Spleen (tissue), 11 donors: ENCODE results near the gene ALG6. TPM values are rescaled to one million over a fixed set of nuclear protein-coding genes. Genes with fewer than 3 reads are reported as not detected.

Source experiments
- DNase-seq: peaks from one replicate; pipeline ENCODE4 v3.0.0-alpha.2; 2020
- H3K27ac ChIP-seq, 8 donors: fragments of 200-600 bp; sonication (generic) in 7 of 8; 1 replicate in 4 of 8; 2 replicates in 4 of 8; pipeline versions ENCODE4 v1.5.0 to v1.8.0; 2016 to 2021; ENCODE audit warnings: inconsistent platforms in 4 of 8, mild to moderate bottlenecking in 4 of 8, moderate library complexity in 1 of 8
- H3K27me3 ChIP-seq, 7 donors: fragments of 200-600 bp; sonication (generic) in 6 of 7; replicated peaks in 1 of 7; 1 replicate in 4 of 7; 2 replicates in 3 of 7; pipeline versions ENCODE4 v1.5.0 to v1.8.0; 2016 to 2021; ENCODE audit warnings: inconsistent platforms in 3 of 7, mild to moderate bottlenecking in 1 of 7
- H3K36me3 ChIP-seq, 6 donors: fragments of 200-600 bp; sonication (generic) in 5 of 6; 1 replicate in 4 of 6; 2 replicates in 2 of 6; pipeline versions ENCODE4 v1.5.0 to v1.8.0; 2016 to 2021; ENCODE audit warnings: inconsistent platforms in 2 of 6
- H3K4me1 ChIP-seq, 6 donors: fragments of 200-600 bp; sonication (generic) in 5 of 6; 1 replicate in 3 of 6; 2 replicates in 3 of 6; pipeline versions ENCODE4 v1.5.0 to v1.8.0; 2016 to 2021; ENCODE audit warnings: inconsistent platforms in 3 of 6
- H3K4me3 ChIP-seq, 8 donors: fragments of 200-600 bp; sonication (generic) in 7 of 8; 1 replicate in 4 of 8; 2 replicates in 4 of 8; pipeline versions ENCODE4 v1.5.0 to v1.8.0; 2016 to 2021; ENCODE audit warnings: inconsistent platforms in 4 of 8, mild to moderate bottlenecking in 4 of 8, moderate library complexity in 2 of 8
- H3K9me3 ChIP-seq, 8 donors: fragments of 200-600 bp; sonication (generic) in 7 of 8; 1 replicate in 4 of 8; 2 replicates in 4 of 8; pipeline versions ENCODE4 v1.5.0 to v1.8.0; 2016 to 2021; ENCODE audit warnings: inconsistent platforms in 4 of 8
- CTCF ChIP-seq, 11 experiments: fragments of 200-600 bp in 7 of 11; fragments of 450-650 bp in 4 of 11; sonication (generic) in 4 of 11; IDR thresholded peaks in 8 of 11; conservative IDR thresholded peaks in 3 of 11; 1 replicate in 7 of 11; 2 replicates in 4 of 11; pipeline versions ENCODE4 v1.4.0 to v1.8.0; 2016 to 2021; ENCODE audit warnings: antibody characterized with exemption in 11 of 11, inconsistent platforms in 4 of 11, mild to moderate bottlenecking in 1 of 11
- POLR2A ChIP-seq, 3 donors: fragments of 450-650 bp; IDR thresholded peaks; one replicate each; pipeline ENCODE4 v1.5.1; 2017; ENCODE audit warnings: antibody characterized with exemption in 3 of 3, mild to moderate bottlenecking in 1 of 3
- POLR2AphosphoS5 ChIP-seq, 3 donors: sonication (generic); formaldehyde crosslinking; IDR thresholded peaks; one replicate each; pipeline ENCODE4 v1.5.1; 2017; ENCODE audit warnings: antibody characterized with exemption in 3 of 3
- WGBS, 5 donors: extraction: QIAGEN DNeasy Blood & Tissue Kit in 3 of 5; methylation state at CpG; one replicate each; pipeline versions ENCODE4 v1.1.5 to v1.1.7; 2013 to 2018; 5-methylcytosine and 5-hydroxymethylcytosine counted together
- intact Hi-C: fragments of 100-400 bp; cut with DNase I; formaldehyde crosslinking; loops from one replicate; pipeline ENCODE4 v1.15.0; 2023; ENCODE audit warnings: low total_unique reads
- polyA plus RNA-seq, 3 donors: library from polyadenylated mRNA; stranded (reverse); fragments of 200-250 nt; gene quantifications; one replicate each; pipeline ENCODE4 v1.2.1, GENCODE V29; 2013
- total RNA-seq, 7 donors: library from RNA; depleted of rRNA in 3 of 7; stranded (reverse); fragments of >200 nt in 3 of 7; fragmentation: NEBNext Ultra II Directional in 4 of 7; extraction: Animal tissue kit (Norgen Biotek cat#: 25700) in 4 of 7; gene quantifications; one replicate each; pipeline versions ENCODE4 v1.1.0 to v1.2.1, GENCODE V29; 2016 to 2021
- donor health status: healthy with polysubstance abuse.
- donor health status: DM: no; HTN: no; CAD: no; lungs with moderate emphysema.
- donor health status: DM: no; HTN: no; CAD: no.
- donor health status: Bipolar disorder and iron deficiency.
- donor health status: healthy.
- donor health status: DM: no; HTN: no; CAD: no.
- donor health status: DM: yes; HTN: yes; CAD: no.

Gene ALG6
- total and polyA plus RNA-seq, 10 donors: 14.5 to 29.4 (median 18.4) TPM

- no peak overlapping the region for H3K4me3 ChIP-seq
- H3K36me3 ChIP-seq: peaks cover 0 to 86% (median 15%) of the 10 kb centered on the region in 6 donors
- no peak overlapping the region for H3K27ac ChIP-seq
- intact Hi-C loops: no loop called here
- no peaks in the 10 kb centered on the region for H3K9me3 ChIP-seq
- H3K27me3 ChIP-seq: no peaks in the 10 kb centered on the region
- no peak for DNase-seq
- TF ChIP-seq POLR2A (IDR thresholded peaks at IDR 0.05) (no peak), POLR2AphosphoS5 (IDR thresholded peaks at IDR 0.05) (no peak), CTCF (IDR thresholded peaks at IDR 0.05 in 8 of 11, conservative IDR thresholded peaks at IDR 0.05 in 3 of 11) (no peak)
- no peaks in the 10 kb centered on the region for H3K4me1 ChIP-seq
Measured at GRCh38 chr1:63405021-63405420, 37.6 kb downstream of the ALG6 start.

- TF ChIP-seq POLR2A (IDR thresholded peaks at IDR 0.05): no peak
- no peak for TF ChIP-seq POLR2AphosphoS5 (IDR thresholded peaks at IDR 0.05)
- no peak for TF ChIP-seq CTCF (IDR thresholded peaks at IDR 0.05 in 8 of 11, conservative IDR thresholded peaks at IDR 0.05 in 3 of 11)
Measured at GRCh38 chr1:63405987-63406386, 38.6 kb downstream of the ALG6 start.

GRCh38 chr1:63407002-63407401, 39.6 kb downstream of the ALG6 start:
- H3K4me1 ChIP-seq: no peaks in the 10 kb centered on the region
- H3K4me3 ChIP-seq: no peak overlapping the region
- H3K27me3 ChIP-seq: no peaks in the 10 kb centered on the region
- TF ChIP-seq POLR2A (IDR thresholded peaks at IDR 0.05): no peak
- TF ChIP-seq POLR2AphosphoS5 (IDR thresholded peaks at IDR 0.05): no peak
- no peak for TF ChIP-seq CTCF (IDR thresholded peaks at IDR 0.05 in 8 of 11, conservative IDR thresholded peaks at IDR 0.05 in 3 of 11)
- no peak for DNase-seq
- intact Hi-C loops: no loop called here
- no peak overlapping the region for H3K27ac ChIP-seq
- H3K36me3 ChIP-seq: peaks cover 0 to 82% (median 17%) of the 10 kb centered on the region in 6 donors
- H3K9me3 ChIP-seq: no peaks in the 10 kb centered on the region

More at GRCh38 chr1:63405987-63406386, 38.6 kb downstream of the ALG6 start:
- H3K4me3 ChIP-seq: no peak overlapping the region
- no peak for DNase-seq
- H3K9me3 ChIP-seq: no peaks in the 10 kb centered on the region
- peaks cover 0 to 86% (median 15%) of the 10 kb centered on the region in 6 donors for H3K36me3 ChIP-seq
- H3K27ac ChIP-seq: no peak overlapping the region
- H3K4me1 ChIP-seq: no peaks in the 10 kb centered on the region
- H3K27me3 ChIP-seq: no peaks in the 10 kb centered on the region
- intact Hi-C loops: no loop called here

- no peak for DNase-seq
- Histone ChIP-seq H3K27me3 (no peaks in the 10 kb centered on the region), H3K36me3 (peaks cover 0 to 85% (median 22%) of the 10 kb centered on the region in 6 donors), H3K9me3 (no peaks in the 10 kb centered on the region), H3K27ac (no peak overlapping the region), H3K4me1 (no peaks in the 10 kb centered on the region), H3K4me3 (no peak overlapping the region)
- TF ChIP-seq POLR2AphosphoS5 (IDR thresholded peaks at IDR 0.05) (no peak), POLR2A (IDR thresholded peaks at IDR 0.05) (no peak), CTCF (IDR thresholded peaks at IDR 0.05 in 8 of 11, conservative IDR thresholded peaks at IDR 0.05 in 3 of 11) (no peak)
- intact Hi-C loops: no loop called here
- 92 to 96% (median 94%) methylated on average over 4 of the region's 4 CpGs for WGBS, 5 donors
Measured at GRCh38 chr1:63408331-63408730, 40.9 kb downstream of the ALG6 start.
